Left kidney (tissue), 2 donors: Measurements from ENCODE around the gene DTNBP1. TPM values are rescaled to one million over a fixed set of nuclear protein-coding genes. Genes with fewer than 3 reads are reported as not detected.
"Not testable (repeated sequence)": the region's sequence is repeated elsewhere in the genome, so short reads cannot be mapped to it uniquely, and the experiment has no call there.

Source experiments
- DNase-seq: peaks from one replicate; pipeline ENCODE4 v3.0.0-alpha.2; 2013
- polyA plus RNA-seq: library from polyadenylated mRNA; unstranded; fragments of 120-200 nt; gene quantifications from one replicate; pipeline ENCODE4 v1.2.1, GENCODE V29; 2013; ENCODE audit not compliant: insufficient read length

DTNBP1 gene
- polyA plus RNA-seq, 1 donor, result 25.3 TPM

- no peak for DNase-seq
Measured at GRCh38 chr6:15672291-15672690, 9.5 kb upstream of the DTNBP1 start.

- no peak for DNase-seq
Measured at GRCh38 chr6:15668918-15669317, 6.1 kb upstream of the DTNBP1 start.

- DNase-seq, result not testable (repeated sequence)
Measured at GRCh38 chr6:15666896-15667295, 4.1 kb upstream of the DTNBP1 start.

GRCh38 chr6:15665237-15665636 is 2.4 kb upstream of the DTNBP1 start:
- DNase-seq, result no peak

GRCh38 chr6:15663130-15663871 is 473 bp upstream of the DTNBP1 start:
- no peak for DNase-seq

GRCh38 chr6:15661853-15662325 is 939 bp downstream of the DTNBP1 start:
- DNase-seq, result no peak

GRCh38 chr6:15659181-15659580 is 3.6 kb downstream of the DTNBP1 start:
- DNase-seq, result no peak

- DNase-seq, result no peak
Measured at GRCh38 chr6:15658181-15658744, 4.6 kb downstream of the DTNBP1 start.

GRCh38 chr6:15657290-15657689 is 5.5 kb downstream of the DTNBP1 start:
- DNase-seq, result no peak

GRCh38 chr6:15656145-15656544 is 6.7 kb downstream of the DTNBP1 start:
- DNase-seq, result no peak

GRCh38 chr6:15654250-15654649 is 8.6 kb downstream of the DTNBP1 start:
- no peak for DNase-seq

- DNase-seq, result no peak
Measured at GRCh38 chr6:15653581-15653980, 9.2 kb downstream of the DTNBP1 start.

GRCh38 chr6:15650004-15650559 is 12.7 kb downstream of the DTNBP1 start:
- DNase-seq, result not testable (repeated sequence)

GRCh38 chr6:15644904-15645303 is 17.9 kb downstream of the DTNBP1 start:
- no peak for DNase-seq

GRCh38 chr6:15643542-15643941 is 19.3 kb downstream of the DTNBP1 start:
- no peak for DNase-seq

GRCh38 chr6:15642276-15642675 is 20.6 kb downstream of the DTNBP1 start:
- no peak for DNase-seq

GRCh38 chr6:15638373-15638772 is 24.5 kb downstream of the DTNBP1 start:
- DNase-seq, result no peak

- DNase-seq, result no peak
Measured at GRCh38 chr6:15631432-15631831, 31.4 kb downstream of the DTNBP1 start.

- no peak for DNase-seq
Measured at GRCh38 chr6:15630202-15630601, 32.6 kb downstream of the DTNBP1 start.

GRCh38 chr6:15629487-15629886 is 33.3 kb downstream of the DTNBP1 start:
- no peak for DNase-seq

GRCh38 chr6:15628499-15629131 is 34.2 kb downstream of the DTNBP1 start:
- DNase-seq, result no peak

GRCh38 chr6:15627821-15628220 is 35.0 kb downstream of the DTNBP1 start:
- DNase-seq, result no peak
